ENCODE results near the gene GJB4. TPM values are rescaled to one million over a fixed set of nuclear protein-coding genes. Genes with fewer than 3 reads are reported as not detected.

The GJB4 gene
- polyA plus RNA-seq, 2 of the 4 experiments (the other 2 are of a cell fraction) = not detected

DNA sequence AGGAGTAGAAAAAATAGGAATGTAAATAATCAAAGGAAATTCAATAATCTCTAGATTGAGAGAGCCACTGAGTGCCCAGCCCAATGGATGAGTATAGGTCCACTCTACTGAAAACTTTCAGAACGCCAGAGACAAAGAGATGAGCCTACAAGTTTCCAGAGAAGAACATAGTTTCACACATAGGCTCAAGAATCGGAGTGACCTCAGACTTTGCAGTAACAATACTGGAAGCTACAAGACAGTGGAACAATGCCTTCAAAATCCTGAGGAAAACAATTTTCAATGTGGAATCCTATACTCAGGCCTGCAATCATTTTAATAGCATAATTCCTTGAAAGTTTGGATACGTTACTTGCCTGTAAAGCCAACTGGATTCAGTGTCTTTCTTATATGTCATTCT, 44.2 kb downstream of the GJB4 start:
- no peak overlapping the region for H3K4me3 ChIP-seq
- ChIA-PET CTCF (no interaction called here), POLR2A (no interaction called here)
- no peak overlapping the region for H3K27ac ChIP-seq
- no peaks in the 10 kb centered on the region for H3K9me3 ChIP-seq
- FAIRE-seq = no peak
- DNase-seq (ENCODE audit: low read depth in 1 of 2, low spot score in 1 of 2) = no peak
- H3K4me2 ChIP-seq = no peak overlapping the region
- WGBS (ENCODE audit: missing lambda C conversion rate) = 55% methylated on average over 3 of the region's 3 CpGs
- H3K4me1 ChIP-seq = peaks cover 4% of the 10 kb centered on the region; the same call in 1 of the 3 replicates
- ATAC-seq = no peak
- TF ChIP-seq KDM1A (IDR thresholded peaks at IDR 0.05; ENCODE audit: low read depth) (no peak), ESRRA (IDR thresholded peaks at IDR 0.05; ENCODE audit: borderline replicate concordance, low read length) (no peak), NPAS2 (CRISPR knock-in tag; IDR thresholded peaks at IDR 0.05; ENCODE audit: borderline replicate concordance) (no peak), ZC3H11A (IDR thresholded peaks at IDR 0.05) (no peak), RAD21 (conservative IDR thresholded peaks at IDR 0.05 in 1 of 2, IDR thresholded peaks at IDR 0.05 in 1 of 2) (no peak), MAZ (IDR thresholded peaks at IDR 0.05; ENCODE audit: borderline replicate concordance, low read depth, low read length) (no peak), EP300 (IDR thresholded peaks at IDR 0.05) (no peak), RARB (CRISPR knock-in tag; IDR thresholded peaks at IDR 0.05) (no peak), POLR2AphosphoS2 (conservative IDR thresholded peaks at IDR 0.05; ENCODE audit: low read length) (no peak), MYC (IDR thresholded peaks at IDR 0.05; ENCODE audit: borderline replicate concordance, low read length) (no peak), TP53 (CRISPR knock-in tag; IDR thresholded peaks at IDR 0.05) (no peak), POLR2A (IDR thresholded peaks at IDR 0.05; ENCODE audit: low read length) (no peak), TFCP2L1 (CRISPR knock-in tag; IDR thresholded peaks at IDR 0.05) (no peak), JUNB (IDR thresholded peaks at IDR 0.05) (no peak), HEYL (CRISPR knock-in tag; IDR thresholded peaks at IDR 0.05) (no peak)
- TF ChIP-seq, protein P1, sequence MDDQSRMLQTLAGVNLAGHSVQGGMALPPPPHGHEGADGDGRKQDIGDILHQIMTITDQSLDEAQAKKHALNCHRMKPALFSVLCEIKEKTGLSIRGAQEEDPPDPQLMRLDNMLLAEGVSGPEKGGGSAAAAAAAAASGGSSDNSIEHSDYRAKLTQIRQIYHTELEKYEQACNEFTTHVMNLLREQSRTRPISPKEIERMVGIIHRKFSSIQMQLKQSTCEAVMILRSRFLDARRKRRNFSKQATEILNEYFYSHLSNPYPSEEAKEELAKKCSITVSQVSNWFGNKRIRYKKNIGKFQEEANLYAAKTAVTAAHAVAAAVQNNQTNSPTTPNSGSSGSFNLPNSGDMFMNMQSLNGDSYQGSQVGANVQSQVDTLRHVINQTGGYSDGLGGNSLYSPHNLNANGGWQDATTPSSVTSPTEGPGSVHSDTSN (IDR thresholded peaks at IDR 0.05) = no peak
- TF ChIP-seq, protein P2, sequence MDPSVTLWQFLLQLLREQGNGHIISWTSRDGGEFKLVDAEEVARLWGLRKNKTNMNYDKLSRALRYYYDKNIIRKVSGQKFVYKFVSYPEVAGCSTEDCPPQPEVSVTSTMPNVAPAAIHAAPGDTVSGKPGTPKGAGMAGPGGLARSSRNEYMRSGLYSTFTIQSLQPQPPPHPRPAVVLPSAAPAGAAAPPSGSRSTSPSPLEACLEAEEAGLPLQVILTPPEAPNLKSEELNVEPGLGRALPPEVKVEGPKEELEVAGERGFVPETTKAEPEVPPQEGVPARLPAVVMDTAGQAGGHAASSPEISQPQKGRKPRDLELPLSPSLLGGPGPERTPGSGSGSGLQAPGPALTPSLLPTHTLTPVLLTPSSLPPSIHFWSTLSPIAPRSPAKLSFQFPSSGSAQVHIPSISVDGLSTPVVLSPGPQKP (IDR thresholded peaks at IDR 0.05; ENCODE audit: low read depth, low read length) = no peak
- TF ChIP-seq, protein P3, sequence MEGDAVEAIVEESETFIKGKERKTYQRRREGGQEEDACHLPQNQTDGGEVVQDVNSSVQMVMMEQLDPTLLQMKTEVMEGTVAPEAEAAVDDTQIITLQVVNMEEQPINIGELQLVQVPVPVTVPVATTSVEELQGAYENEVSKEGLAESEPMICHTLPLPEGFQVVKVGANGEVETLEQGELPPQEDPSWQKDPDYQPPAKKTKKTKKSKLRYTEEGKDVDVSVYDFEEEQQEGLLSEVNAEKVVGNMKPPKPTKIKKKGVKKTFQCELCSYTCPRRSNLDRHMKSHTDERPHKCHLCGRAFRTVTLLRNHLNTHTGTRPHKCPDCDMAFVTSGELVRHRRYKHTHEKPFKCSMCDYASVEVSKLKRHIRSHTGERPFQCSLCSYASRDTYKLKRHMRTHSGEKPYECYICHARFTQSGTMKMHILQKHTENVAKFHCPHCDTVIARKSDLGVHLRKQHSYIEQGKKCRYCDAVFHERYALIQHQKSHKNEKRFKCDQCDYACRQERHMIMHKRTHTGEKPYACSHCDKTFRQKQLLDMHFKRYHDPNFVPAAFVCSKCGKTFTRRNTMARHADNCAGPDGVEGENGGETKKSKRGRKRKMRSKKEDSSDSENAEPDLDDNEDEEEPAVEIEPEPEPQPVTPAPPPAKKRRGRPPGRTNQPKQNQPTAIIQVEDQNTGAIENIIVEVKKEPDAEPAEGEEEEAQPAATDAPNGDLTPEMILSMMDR (IDR thresholded peaks at IDR 0.05) = no peak
- TF ChIP-seq, protein P4, sequence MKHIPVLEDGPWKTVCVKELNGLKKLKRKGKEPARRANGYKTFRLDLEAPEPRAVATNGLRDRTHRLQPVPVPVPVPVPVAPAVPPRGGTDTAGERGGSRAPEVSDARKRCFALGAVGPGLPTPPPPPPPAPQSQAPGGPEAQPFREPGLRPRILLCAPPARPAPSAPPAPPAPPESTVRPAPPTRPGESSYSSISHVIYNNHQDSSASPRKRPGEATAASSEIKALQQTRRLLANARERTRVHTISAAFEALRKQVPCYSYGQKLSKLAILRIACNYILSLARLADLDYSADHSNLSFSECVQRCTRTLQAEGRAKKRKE (CRISPR knock-in tag; IDR thresholded peaks at IDR 0.05; ENCODE audit: low read depth) = no peak

DNA sequence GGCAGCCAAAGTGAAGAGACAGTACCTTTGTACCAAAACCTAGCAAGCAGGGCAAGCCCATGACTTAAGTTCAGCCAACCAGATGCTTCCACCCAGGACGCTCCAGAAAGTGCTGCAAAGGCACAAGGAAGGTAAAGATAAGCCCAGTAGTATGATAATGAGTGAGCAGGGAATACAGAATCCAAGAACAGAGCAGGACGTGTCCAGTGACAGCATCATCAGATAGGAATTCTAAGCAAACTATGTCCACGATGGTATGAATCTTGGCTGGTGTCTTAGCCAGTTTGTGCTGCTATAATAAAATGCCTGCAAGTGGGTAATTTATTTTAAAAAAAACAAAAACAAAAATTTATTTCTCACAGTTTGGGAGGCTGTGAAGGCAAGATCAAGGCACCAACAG, 46.9 kb downstream of the GJB4 start:
- POLR2A ChIA-PET = no interaction called here
- WGBS (ENCODE audit: missing lambda C conversion rate) = 28% methylated on average over 3 of the region's 3 CpGs

More for the DNA sequence above, 46.9 kb downstream of the GJB4 start:
- CTCF ChIA-PET = interaction anchor here (3.3 kb wide), 1 partner anchor 46 kb away, joined by 14 read pairs; no protein-coding TSS in a partner anchor
- H3K4me3 ChIP-seq = no peak overlapping the region
- DNase-seq (ENCODE audit: low read depth in 1 of 2, low spot score in 1 of 2) = no peak
- H3K4me2 ChIP-seq = no peak overlapping the region
- no peak for ATAC-seq
- H3K9me3 ChIP-seq = no peaks in the 10 kb centered on the region
- TF ChIP-seq CEBPB (IDR thresholded peaks at IDR 0.05) = no peak
- no peak for TF ChIP-seq FOSL2 (IDR thresholded peaks at IDR 0.05)
- TF ChIP-seq FOSL2 (CRISPR knock-in tag; IDR thresholded peaks at IDR 0.05) = no peak
- TF ChIP-seq CHD2 (IDR thresholded peaks at IDR 0.05; ENCODE audit: low read length, partially characterized antibody) = no peak
- TF ChIP-seq MAZ (IDR thresholded peaks at IDR 0.05; ENCODE audit: borderline replicate concordance, low read depth, low read length) = no peak
- no peak for TF ChIP-seq RAD21 (conservative IDR thresholded peaks at IDR 0.05 in 1 of 2, IDR thresholded peaks at IDR 0.05 in 1 of 2)
- no peak for TF ChIP-seq JUN (IDR thresholded peaks at IDR 0.05)
- TF ChIP-seq KDM1A (IDR thresholded peaks at IDR 0.05; ENCODE audit: low read depth) = no peak
- TF ChIP-seq EHF (CRISPR knock-in tag; IDR thresholded peaks at IDR 0.05) = no peak
- no peak for TF ChIP-seq CHD4 (IDR thresholded peaks at IDR 0.05; ENCODE audit: borderline replicate concordance)
- no peak for TF ChIP-seq MAFK (IDR thresholded peaks at IDR 0.05; ENCODE audit: partially characterized antibody)
- no peak for TF ChIP-seq POLR2A (IDR thresholded peaks at IDR 0.05; ENCODE audit: low read length)
- TF ChIP-seq, protein P4 (CRISPR knock-in tag; IDR thresholded peaks at IDR 0.05; ENCODE audit: low read depth) = no peak
- TF ChIP-seq CBX8 (IDR thresholded peaks at IDR 0.05) = no peak
- no peak for TF ChIP-seq PHF8 (IDR thresholded peaks at IDR 0.05; ENCODE audit: borderline replicate concordance, low read depth)
- no peak for TF ChIP-seq TP53 (CRISPR knock-in tag; IDR thresholded peaks at IDR 0.05)
- TF ChIP-seq RFX5 (IDR thresholded peaks at IDR 0.05) = no peak
- TF ChIP-seq RARB (CRISPR knock-in tag; IDR thresholded peaks at IDR 0.05) = no peak
- no peak for TF ChIP-seq SMC3 (IDR thresholded peaks at IDR 0.05)
- no peak for TF ChIP-seq ZSCAN20 (CRISPR knock-in tag; IDR thresholded peaks at IDR 0.05)
- TF ChIP-seq HDAC2 (IDR thresholded peaks at IDR 0.05) = no peak
- FAIRE-seq = no peak
- H3K27ac ChIP-seq = no peak overlapping the region
- peaks cover 4% of the 10 kb centered on the region; the same call in 1 of the 3 replicates for H3K4me1 ChIP-seq

Measured in A549 (cell line).